NCI-H2227 (cell line): ENCODE measurements around the gene RAB3IP.

Experiments used
- DNase-seq: peaks from one replicate; lab custom pipeline; 2025; ENCODE audit not compliant: unreplicated experiment; lab: John Stamatoyannopoulos, UW

RAB3IP gene, protein sequence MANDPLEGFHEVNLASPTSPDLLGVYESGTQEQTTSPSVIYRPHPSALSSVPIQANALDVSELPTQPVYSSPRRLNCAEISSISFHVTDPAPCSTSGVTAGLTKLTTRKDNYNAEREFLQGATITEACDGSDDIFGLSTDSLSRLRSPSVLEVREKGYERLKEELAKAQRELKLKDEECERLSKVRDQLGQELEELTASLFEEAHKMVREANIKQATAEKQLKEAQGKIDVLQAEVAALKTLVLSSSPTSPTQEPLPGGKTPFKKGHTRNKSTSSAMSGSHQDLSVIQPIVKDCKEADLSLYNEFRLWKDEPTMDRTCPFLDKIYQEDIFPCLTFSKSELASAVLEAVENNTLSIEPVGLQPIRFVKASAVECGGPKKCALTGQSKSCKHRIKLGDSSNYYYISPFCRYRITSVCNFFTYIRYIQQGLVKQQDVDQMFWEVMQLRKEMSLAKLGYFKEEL

DNA sequence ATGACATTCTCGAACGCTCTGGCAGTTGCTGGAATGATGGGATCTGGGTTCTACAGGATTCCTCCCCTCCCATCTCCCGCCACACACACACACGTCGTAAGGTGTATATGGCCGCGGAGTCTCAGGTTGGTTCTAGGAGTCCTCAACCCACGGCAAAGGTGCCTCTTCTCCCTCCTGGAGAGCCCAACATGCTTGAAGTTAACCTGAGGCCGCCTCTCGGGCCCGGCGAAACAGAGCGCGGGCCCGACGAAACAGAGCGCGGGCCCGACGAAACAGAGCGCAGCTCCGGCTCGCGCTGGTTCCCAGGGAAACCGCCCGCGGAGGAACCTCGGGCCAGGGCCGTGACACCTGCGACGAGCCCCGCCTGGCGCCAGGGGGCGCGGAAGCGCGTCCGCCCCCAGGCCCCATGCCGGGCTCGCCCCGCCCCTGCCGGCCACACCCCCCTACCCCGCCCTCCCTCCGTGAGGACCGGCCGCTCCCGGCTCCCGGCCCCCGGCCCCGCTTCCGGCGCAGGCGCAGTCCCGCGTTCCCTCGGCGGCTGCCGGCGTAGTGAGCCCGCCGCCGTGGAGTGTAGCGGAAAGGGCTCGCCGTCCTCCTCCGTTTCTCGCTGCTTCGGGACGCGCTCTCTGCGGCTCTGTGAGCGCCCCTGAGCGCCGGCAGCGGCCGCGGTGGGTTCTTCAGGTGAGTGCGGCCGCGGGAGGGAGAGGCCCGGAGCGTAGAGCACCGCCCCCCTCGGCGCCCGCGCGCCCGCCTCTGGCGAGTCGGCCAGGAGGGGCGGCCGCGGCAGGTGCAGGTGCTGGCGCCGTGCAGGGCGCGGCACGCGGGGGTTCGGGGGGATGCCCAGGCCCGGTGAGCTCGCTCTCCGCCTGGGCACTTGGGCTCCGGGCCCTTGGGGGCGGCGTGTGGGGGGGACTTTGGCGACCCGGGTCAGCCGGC lies at the start of gene RAB3IP:
TSS of gene RAB3IP (plus strand) at position 510 of the 936 bp plus-strand sequence. CDS start 16,549 bp downstream, outside the sequence.
- peak; percentile 95 for DNase-seq

GRCh38 chr12:69689638-69690037 lies 49.0 kb upstream of the RAB3IP start:
- no peak for DNase-seq

DNA sequence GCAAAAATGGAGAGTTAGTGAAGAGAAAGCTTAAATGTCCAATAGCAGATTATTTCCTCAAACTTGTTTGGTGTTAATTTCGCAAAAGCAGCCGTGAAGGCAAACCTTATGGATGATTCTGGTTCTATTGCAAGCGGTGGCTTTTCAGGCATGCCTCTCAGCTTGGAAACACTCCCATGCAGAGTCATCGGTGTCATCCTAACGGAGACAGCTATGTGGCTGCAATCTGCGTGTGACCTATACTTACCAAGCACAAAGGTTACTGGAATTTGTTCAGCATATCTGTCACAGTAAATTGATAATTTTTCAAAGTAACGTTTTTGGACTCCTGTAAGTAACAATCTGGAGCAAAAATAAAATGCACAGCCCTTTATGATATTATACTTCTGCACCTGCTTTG lies 44.5 kb upstream of the RAB3IP start:
- peak; percentile 22 for DNase-seq

- no peak for DNase-seq
These were observed 40.6 kb upstream of the RAB3IP start for GRCh38 chr12:69698054-69698453.

- peak; percentile 88 for DNase-seq
These were observed 39.7 kb upstream of the RAB3IP start, which contains the start of gene BEST3 for GRCh38 chr12:69698769-69699540. BEST3 (minus strand) TSS chr12:69699303; CDS start chr12:69697798, 1,505 bp downstream.

DNA sequence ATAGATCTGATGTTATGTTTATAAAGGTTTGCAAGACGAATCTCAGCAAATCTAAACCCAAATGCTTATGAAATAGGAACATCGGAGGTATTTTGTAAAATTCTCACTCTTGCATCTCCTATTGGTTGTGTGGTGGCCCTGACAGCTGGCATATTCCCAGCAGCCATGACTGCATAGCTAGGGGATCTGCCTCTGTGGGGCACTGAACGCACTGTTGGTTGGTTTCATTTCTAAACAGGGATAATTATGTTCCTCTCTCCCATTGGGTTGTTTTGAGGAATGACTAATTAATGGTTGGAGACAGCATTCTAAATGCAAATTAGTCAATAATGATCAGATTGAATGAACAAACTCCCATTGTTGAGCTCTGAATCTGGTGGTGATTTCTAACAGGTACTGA lies 36.8 kb upstream of the RAB3IP start:
- no peak for DNase-seq

GRCh38 chr12:69703146-69703642 lies 35.5 kb upstream of the RAB3IP start:
- DNase-seq: no peak

- DNase-seq: no peak
These were observed 34.3 kb upstream of the RAB3IP start for GRCh38 chr12:69704357-69704756.

DNA sequence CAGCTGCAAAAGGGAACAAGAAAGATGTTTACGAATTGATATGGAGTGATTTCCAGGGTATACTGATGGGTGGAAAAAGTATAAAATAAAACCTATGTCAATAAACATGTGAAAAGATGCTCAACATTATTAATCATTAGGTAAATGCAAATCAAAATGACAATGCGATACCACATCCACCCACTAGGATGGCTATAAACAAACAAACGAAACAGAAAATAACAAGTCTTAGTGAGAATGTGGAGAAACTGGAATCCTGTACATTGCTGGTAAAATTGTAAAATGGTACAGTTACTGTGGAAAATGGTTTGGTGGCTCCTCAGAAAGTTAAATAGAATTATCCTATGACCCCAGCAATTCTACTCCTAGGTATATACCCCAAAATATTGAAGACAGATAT lies 30.0 kb upstream of the RAB3IP start:
- DNase-seq: no peak

GRCh38 chr12:69712826-69713225 lies 25.8 kb upstream of the RAB3IP start:
- DNase-seq: no peak

- DNase-seq: no peak
These were observed 24.1 kb upstream of the RAB3IP start for GRCh38 chr12:69714542-69714941.

DNA sequence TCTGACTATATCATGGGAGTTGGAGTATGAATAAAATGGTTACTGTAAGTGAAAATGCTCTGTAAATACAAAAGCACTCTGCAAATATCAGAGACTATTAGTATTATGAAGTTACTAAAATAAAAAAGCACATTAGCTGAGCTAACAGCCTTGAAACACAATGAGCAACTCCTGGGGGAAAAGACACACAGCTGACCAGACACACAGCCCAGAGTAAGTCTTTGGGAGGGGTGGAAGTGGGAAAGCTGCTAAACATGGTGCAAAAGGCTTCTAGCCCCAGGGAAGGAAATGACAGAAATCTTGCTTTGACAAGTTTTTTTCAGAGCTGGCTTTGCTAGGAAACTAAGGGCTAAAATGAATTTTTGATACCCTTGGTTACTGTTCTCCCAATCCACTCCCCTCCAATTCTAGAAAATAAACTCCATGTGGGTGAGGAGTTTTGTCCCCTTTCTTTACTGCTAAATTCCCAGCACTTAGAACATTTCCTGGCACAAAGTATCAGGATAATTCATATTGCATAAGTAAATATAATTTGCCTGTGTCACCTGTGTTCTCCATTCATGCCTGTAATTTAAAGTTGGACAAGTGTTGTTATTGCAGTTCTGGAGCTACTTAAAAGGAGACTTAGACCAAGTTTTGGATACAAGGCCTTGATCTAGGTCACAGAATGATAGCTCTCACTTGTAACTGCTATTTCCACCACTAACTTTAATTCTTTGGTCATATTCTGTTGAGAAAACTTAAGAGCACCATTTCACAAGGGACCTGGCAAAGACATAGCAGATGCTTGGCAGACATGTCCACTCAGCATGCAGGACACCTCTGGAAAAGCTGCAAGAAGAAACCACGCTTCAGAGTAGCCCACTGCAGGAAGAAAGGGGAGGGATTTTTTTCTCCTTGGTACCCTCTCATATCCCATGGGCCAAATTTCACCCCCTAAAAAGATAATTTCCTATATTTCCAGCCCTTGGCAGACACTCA lies 19.0 kb upstream of the RAB3IP start:
- no peak for DNase-seq

- no peak for DNase-seq
These were observed 17.9 kb upstream of the RAB3IP start for GRCh38 chr12:69720750-69721149.

DNA sequence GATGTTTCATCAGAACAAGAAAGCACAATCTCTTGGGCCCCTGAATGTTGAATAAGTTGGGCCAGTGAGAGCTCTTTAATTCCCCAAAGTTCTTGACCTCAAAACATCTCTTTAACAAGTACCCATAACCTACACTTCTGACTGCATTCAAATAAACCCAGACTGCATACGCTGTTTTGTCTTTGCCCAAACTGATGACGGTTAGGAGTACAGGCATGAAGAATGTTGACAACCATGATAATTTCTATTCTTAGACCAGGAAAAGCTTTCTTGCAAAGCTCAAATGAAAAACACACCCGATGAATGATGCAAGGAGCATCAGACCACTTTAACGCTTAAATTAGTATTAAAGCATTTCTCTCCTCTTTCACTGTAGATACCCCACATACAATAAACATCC lies 11.7 kb upstream of the RAB3IP start:
- no peak for DNase-seq

- no peak for DNase-seq
These were observed 6.6 kb upstream of the RAB3IP start for GRCh38 chr12:69732088-69732487.

GRCh38 chr12:69733638-69734037 lies 5.0 kb upstream of the RAB3IP start:
- DNase-seq: no peak

- DNase-seq: peak; percentile 80
These were observed 879 bp downstream of the RAB3IP start for GRCh38 chr12:69739287-69740191.

- DNase-seq: no peak
These were observed 5.4 kb downstream of the RAB3IP start for GRCh38 chr12:69744109-69744508.
